IPS-20b (cell line): ENCODE results near the gene NTRK2.

Source experiments
- H3K27ac ChIP-seq: one replicate; pipeline ENCODE4 v1.5.1; 2013; ENCODE audit warnings: low read length
- H3K27me3 ChIP-seq: 2 replicates; pipeline ENCODE4 v1.6.1; 2013; ENCODE audit warnings: mild to moderate bottlenecking, low read length, inconsistent platforms; ENCODE audit not compliant: insufficient read depth
- H3K36me3 ChIP-seq: 2 replicates; pipeline ENCODE4 v1.6.1; 2013; ENCODE audit warnings: low read depth, mild to moderate bottlenecking, inconsistent platforms, low read length, moderate library complexity; ENCODE audit not compliant: insufficient read depth
- H3K4me1 ChIP-seq: 2 replicates; pipeline ENCODE4 v1.6.1; 2013; ENCODE audit warnings: mild to moderate bottlenecking, control low read depth, inconsistent platforms, low read length, moderate library complexity; ENCODE audit not compliant: insufficient read depth
- H3K4me3 ChIP-seq: 2 replicates; pipeline ENCODE4 v1.5.1; 2013; ENCODE audit warnings: mild to moderate bottlenecking, low read length, inconsistent platforms
- H3K9ac ChIP-seq: 2 replicates; pipeline ENCODE4 v1.6.1; 2013; ENCODE audit warnings: low read depth, mild to moderate bottlenecking, inconsistent platforms, low read length, moderate library complexity
- H3K9me3 ChIP-seq: 2 replicates; pipeline ENCODE4 v1.6.1; 2013; ENCODE audit warnings: mild to moderate bottlenecking, low read depth, low read length, inconsistent platforms; ENCODE audit not compliant: insufficient read depth

The NTRK2 gene

GRCh38 chr9:84808416-84808815 is 138.9 kb downstream of the NTRK2 start:
- no peaks in the 10 kb centered on the region for H3K9me3 ChIP-seq
- H3K27ac ChIP-seq, result no peak overlapping the region
- no peaks in the 10 kb centered on the region for H3K27me3 ChIP-seq
- H3K4me3 ChIP-seq, result no peak overlapping the region
- no peaks in the 10 kb centered on the region for H3K36me3 ChIP-seq
- H3K9ac ChIP-seq, result no peak overlapping the region
- peaks cover 22% of the 10 kb centered on the region; the same call in 1 of the 2 replicates for H3K4me1 ChIP-seq

DNA sequence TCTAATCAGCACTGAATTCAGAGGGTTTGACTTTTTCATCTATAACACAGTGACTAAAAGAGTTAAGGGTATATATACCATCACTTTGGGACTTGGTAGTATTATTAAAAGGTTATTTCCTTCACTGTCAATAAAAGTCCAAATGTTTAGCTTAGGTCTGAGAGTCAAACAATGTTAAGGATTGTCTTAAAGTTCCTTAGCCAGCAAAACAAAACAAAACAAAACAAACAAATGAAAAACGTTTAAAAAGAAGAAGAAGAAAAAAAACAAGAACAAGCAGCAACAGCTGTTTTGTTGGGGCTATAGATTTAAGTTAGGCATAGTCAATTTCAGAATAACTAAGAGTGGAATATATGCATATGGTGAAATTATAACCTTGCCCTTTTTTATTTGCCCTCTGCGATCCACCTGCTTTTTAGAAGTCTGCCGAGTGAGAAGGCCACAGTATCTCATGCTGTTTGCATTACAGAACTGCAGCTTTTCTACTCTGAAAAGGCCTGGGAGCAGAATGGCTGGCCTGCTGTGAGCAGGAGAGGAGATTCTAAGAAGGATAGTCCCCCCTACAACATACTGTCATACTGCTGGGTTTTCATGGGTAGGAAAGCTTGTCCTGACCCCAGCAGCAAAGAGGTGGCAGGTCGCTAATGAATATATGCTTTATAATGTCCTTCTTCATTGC is 141.7 kb downstream of the NTRK2 start:
- Histone ChIP-seq H3K36me3 (no peaks in the 10 kb centered on the region), H3K9me3 (no peaks in the 10 kb centered on the region), H3K27me3 (no peaks in the 10 kb centered on the region), H3K4me1 (peaks cover 22% of the 10 kb centered on the region; the same call in 1 of the 2 replicates), H3K9ac (no peak overlapping the region), H3K27ac (no peak overlapping the region), H3K4me3 (no peak overlapping the region)

DNA sequence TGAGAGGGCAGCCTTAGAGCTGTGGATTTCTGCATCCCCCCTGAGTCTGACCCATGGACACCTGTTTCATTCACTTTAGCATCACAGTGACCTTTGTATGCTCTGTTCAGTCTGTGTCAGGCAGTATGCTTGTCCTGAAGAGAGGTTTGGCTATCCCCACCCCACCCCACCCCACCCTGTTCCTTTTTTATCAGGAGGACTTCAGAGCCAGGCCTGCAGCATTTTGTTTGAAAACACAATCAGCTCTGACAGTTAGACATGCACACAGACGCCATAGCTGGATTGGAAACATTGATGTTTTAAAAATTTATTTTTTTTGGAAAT is 142.2 kb downstream of the NTRK2 start:
- no peaks in the 10 kb centered on the region for H3K9me3 ChIP-seq
- no peak overlapping the region for H3K9ac ChIP-seq
- peaks cover 22% of the 10 kb centered on the region; the same call in 1 of the 2 replicates for H3K4me1 ChIP-seq
- H3K36me3 ChIP-seq, result no peaks in the 10 kb centered on the region
- no peak overlapping the region for H3K27ac ChIP-seq
- H3K27me3 ChIP-seq, result no peaks in the 10 kb centered on the region
- no peak overlapping the region for H3K4me3 ChIP-seq

DNA sequence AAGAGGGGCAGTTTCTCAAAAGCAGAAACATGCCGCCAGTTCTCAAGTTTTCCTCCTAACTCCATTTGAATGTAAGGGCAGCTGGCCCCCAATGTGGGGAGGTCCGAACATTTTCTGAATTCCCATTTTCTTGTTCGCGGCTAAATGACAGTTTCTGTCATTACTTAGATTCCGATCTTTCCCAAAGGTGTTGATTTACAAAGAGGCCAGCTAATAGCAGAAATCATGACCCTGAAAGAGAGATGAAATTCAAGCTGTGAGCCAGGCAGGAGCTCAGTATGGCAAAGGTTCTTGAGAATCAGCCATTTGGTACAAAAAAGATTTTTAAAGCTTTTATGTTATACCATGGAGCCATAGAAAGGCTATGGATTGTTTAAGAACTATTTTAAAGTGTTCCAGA is 142.8 kb downstream of the NTRK2 start:
- Histone ChIP-seq H3K36me3 (no peaks in the 10 kb centered on the region), H3K27me3 (no peaks in the 10 kb centered on the region), H3K9ac (no peak overlapping the region)

DNA sequence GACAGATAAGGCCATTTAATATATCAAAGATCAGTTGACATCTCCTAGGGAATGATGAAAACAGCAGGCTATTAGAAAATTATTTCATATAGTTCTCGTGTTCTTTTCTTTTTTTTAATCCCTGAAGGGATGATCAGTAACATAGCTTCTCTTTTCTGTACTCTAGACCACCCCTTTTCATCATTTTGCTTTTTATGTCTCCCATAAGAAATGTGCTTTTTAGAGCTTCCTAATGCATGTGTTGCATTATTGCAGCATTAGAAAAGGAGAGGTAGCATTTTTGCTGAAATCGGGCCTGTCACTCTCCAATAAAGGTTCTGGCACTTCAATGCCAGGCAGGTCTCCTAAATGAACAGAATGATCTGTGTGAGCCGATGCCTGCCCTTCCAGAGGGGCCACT is 143.3 kb downstream of the NTRK2 start:
- H3K9ac ChIP-seq, result no peak overlapping the region
- H3K27me3 ChIP-seq, result no peaks in the 10 kb centered on the region
- H3K4me3 ChIP-seq, result no peak overlapping the region
- H3K4me1 ChIP-seq, result peaks cover 22% of the 10 kb centered on the region; the same call in 1 of the 2 replicates
- H3K9me3 ChIP-seq, result no peaks in the 10 kb centered on the region
- no peak overlapping the region for H3K27ac ChIP-seq
- H3K36me3 ChIP-seq, result no peaks in the 10 kb centered on the region

More for the DNA sequence above, 142.8 kb downstream of the NTRK2 start:
- no peak overlapping the region for H3K27ac ChIP-seq
- peaks cover 22% of the 10 kb centered on the region; the same call in 1 of the 2 replicates for H3K4me1 ChIP-seq
- H3K4me3 ChIP-seq, result no peak overlapping the region
- H3K9me3 ChIP-seq, result no peaks in the 10 kb centered on the region

- Histone ChIP-seq H3K36me3 (no peaks in the 10 kb centered on the region), H3K9me3 (no peaks in the 10 kb centered on the region), H3K27ac (no peak overlapping the region), H3K4me3 (no peak overlapping the region), H3K4me1 (peaks cover 27% of the 10 kb centered on the region; the same call in 1 of the 2 replicates), H3K9ac (no peak overlapping the region), H3K27me3 (no peaks in the 10 kb centered on the region)
Observed at GRCh38 chr9:84815554-84815953, 146.0 kb downstream of the NTRK2 start.

- Histone ChIP-seq H3K4me1 (peaks cover 14% of the 10 kb centered on the region; the same call in 1 of the 2 replicates), H3K27ac (no peak overlapping the region), H3K9ac (no peak overlapping the region), H3K27me3 (no peaks in the 10 kb centered on the region), H3K9me3 (no peaks in the 10 kb centered on the region), H3K4me3 (no peak overlapping the region), H3K36me3 (no peaks in the 10 kb centered on the region)
Observed at GRCh38 chr9:84817038-84817437, 147.5 kb downstream of the NTRK2 start.

GRCh38 chr9:84818791-84819190 is 149.3 kb downstream of the NTRK2 start:
- H3K9ac ChIP-seq, result no peak overlapping the region
- no peaks in the 10 kb centered on the region for H3K9me3 ChIP-seq
- no peak overlapping the region for H3K4me3 ChIP-seq
- no peaks in the 10 kb centered on the region for H3K36me3 ChIP-seq
- no peaks in the 10 kb centered on the region for H3K27me3 ChIP-seq
- H3K4me1 ChIP-seq, result peaks cover 6% of the 10 kb centered on the region; the same call in 1 of the 2 replicates
- no peak overlapping the region for H3K27ac ChIP-seq

DNA sequence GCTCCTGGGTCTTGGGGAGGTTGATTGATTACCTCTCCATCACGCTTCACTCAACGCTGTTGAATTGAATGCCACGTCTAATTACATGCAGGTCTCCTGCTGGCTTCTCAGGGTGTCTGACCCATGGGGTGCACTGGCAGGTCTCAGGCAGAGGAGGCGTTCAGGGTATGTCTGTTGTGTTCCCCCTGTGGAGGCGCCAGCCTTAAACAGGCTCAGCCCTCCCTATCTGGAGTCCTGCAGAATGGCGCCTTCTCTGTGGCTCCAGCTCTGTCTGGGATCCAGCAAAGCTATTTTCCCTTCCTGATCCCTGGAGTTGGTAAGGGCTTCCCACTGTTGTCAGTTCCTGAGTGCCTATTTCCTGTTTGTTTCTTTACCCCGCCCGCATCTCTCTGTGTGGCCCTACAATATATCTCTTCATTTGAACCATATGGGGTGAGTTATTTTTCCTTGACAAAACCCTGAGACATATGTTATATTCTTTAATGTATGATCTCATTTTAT is 150.0 kb downstream of the NTRK2 start:
- Histone ChIP-seq H3K4me1 (peaks cover 6% of the 10 kb centered on the region; the same call in 1 of the 2 replicates), H3K4me3 (no peak overlapping the region), H3K27me3 (no peaks in the 10 kb centered on the region), H3K9me3 (no peaks in the 10 kb centered on the region), H3K27ac (no peak overlapping the region), H3K36me3 (no peaks in the 10 kb centered on the region), H3K9ac (no peak overlapping the region)

DNA sequence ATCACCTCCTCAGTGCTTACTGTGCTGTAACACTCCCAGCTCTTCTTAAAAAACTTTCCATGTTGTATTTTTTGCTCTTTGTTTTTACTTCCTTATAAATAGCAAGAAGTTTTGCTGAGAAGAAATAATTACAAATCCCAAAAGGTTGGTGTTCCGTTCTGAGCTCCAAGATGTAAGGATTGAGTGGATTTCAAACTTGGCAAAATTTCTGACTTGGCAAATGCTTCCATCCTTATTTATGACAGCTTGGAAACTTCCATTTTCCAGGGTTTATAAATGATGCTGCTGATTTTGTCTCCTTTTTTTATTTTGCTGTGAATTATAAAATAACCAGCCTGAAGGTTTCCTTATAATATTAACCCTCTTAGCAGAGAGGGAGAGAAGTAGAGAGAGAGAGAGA is 151.9 kb downstream of the NTRK2 start:
- H3K4me1 ChIP-seq, result peaks cover 6% of the 10 kb centered on the region; the same call in 1 of the 2 replicates
- no peak overlapping the region for H3K4me3 ChIP-seq
- H3K36me3 ChIP-seq, result no peaks in the 10 kb centered on the region
- H3K9ac ChIP-seq, result no peak overlapping the region
- H3K27me3 ChIP-seq, result no peaks in the 10 kb centered on the region
- no peak overlapping the region for H3K27ac ChIP-seq
- H3K9me3 ChIP-seq, result no peaks in the 10 kb centered on the region

DNA sequence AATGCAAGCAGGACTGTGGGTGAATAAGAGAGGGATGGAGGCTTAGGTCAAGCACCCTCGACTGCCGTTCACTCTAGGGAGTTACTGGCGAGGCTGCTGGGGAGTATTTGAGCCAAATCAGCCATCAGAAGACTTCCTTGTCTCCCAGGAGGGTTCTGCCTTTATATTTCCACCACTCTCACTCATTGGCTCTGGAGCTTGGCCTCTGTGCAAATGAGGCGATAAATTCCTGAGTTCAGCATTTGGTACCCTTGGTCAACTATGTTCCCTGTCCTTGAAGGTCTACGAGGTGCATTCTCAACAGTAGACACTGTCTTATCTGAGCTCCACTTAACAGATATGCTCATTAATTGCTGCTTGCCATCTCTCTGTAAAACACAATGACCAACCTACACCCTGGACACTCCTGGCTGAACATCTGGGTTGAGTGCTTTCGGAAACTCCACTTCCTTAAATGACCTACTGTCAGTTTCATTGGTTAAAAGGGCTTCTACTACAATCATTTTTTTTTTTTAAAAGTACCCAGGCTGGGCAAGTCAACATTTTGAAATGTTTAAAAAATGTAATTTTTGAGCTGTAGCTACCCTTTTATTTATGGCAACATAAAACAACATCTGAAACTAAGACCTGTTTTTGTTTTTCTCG is 153.2 kb downstream of the NTRK2 start:
- H3K4me3 ChIP-seq, result no peak overlapping the region
- no peaks in the 10 kb centered on the region for H3K36me3 ChIP-seq
- H3K9me3 ChIP-seq, result no peaks in the 10 kb centered on the region
- no peak overlapping the region for H3K27ac ChIP-seq
- H3K27me3 ChIP-seq, result no peaks in the 10 kb centered on the region
- H3K4me1 ChIP-seq, result peaks cover 6% of the 10 kb centered on the region; the same call in 1 of the 2 replicates
- no peak overlapping the region for H3K9ac ChIP-seq
